CD4-positive, alpha-beta T cell treated with Interleukin-15 for 1 hour (primary cell): ENCODE measurements around the gene DCD.
"Not testable (repeated sequence)": the region's sequence is repeated elsewhere in the genome, so short reads cannot be mapped to it uniquely, and the experiment has no call there.

Experiments used
- DNase-seq: peaks from one replicate; pipeline ENCODE4 v3.0.0-alpha.2; 2020

Gene DCD

GRCh38 chr12:54650889-54651288, 2.7 kb upstream of the DCD start:
- no peak for DNase-seq

DNA sequence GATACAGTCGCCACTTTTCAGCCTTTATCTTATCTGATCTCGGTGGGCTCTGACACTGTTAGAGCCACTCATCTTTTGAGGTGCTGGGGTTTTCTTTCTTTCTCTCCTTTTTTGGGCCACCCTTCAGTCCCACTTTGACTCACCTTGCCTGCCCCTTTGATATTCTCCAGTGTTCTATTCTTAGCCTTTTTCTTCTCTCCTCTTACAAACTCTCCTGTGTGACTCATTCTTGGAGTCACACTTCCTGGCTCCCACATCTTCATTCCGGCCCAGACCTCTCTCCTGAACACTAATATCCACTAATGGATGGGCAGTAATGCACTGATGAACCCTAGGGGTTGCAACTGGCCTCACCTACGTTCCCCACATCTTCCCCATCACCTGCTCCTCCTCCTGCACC, 2.2 kb upstream of the DCD start:
- DNase-seq: no peak

GRCh38 chr12:54649825-54650224, 1.7 kb upstream of the DCD start:
- no peak for DNase-seq

DNA sequence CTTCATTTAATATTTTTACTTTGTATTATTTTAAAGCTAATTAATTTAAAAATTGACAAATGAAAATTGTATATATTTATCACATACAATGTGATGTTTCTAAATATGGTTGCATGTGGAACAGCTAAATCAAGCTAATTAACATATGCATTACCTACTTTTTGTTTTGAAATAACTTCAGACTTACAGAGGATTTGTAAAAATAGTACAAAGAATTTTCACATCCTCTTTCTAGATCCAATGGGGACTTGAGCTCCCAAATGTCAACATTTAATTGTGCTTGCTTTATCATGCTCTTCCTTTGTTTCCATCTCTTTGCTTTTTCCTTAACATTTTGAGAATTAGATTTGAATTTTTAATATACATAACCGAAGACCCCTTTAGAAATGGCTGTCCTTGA, 6.6 kb downstream of the DCD start:
- DNase-seq: no peak

DNA sequence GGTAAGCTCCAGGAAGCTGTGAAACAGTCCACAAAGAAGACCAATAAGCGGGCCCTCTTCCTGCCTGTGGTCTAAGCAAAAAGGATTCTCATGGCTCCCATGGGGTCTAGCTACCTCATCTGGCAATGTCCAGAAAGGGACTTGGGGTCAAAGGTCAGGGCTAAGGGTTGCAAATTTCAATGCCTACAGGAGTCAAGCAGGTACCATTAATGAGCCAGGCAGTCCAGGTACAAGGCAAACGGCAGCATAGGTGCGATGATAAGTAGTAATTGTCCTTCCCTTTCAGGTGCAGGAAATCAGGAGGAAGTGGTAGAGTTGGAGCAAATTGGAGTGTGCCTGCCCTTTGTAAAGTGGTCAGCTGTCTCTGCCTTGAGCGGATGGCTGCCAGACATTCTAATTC, 7.1 kb downstream of the DCD start:
- DNase-seq: no peak

DNA sequence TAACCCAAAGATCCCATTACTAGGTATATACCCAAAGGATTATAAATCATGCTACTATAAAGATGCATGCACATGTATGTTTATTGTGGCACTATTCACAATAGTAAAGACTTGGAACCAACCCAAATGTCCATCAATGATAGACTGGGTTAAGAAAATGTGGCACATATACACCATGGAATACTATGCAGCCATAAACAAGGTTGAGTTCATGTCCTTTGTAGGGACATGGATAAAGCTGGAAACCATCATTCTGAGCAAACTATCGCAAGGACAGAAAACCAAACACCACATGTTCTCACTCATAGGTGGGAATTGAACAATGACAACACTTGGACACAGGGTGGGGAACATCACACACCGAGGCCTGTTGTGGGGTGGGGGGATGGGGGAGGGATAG, 9.1 kb downstream of the DCD start:
- DNase-seq: not testable (repeated sequence)

GRCh38 chr12:54634795-54635194, 13.4 kb downstream of the DCD start, which contains the start of gene LACRT:
Gene LACRT, minus strand, starts transcription at chr12:54634895. Its CDS starts 54 bp downstream, at chr12:54634841.
- no peak for DNase-seq

DNA sequence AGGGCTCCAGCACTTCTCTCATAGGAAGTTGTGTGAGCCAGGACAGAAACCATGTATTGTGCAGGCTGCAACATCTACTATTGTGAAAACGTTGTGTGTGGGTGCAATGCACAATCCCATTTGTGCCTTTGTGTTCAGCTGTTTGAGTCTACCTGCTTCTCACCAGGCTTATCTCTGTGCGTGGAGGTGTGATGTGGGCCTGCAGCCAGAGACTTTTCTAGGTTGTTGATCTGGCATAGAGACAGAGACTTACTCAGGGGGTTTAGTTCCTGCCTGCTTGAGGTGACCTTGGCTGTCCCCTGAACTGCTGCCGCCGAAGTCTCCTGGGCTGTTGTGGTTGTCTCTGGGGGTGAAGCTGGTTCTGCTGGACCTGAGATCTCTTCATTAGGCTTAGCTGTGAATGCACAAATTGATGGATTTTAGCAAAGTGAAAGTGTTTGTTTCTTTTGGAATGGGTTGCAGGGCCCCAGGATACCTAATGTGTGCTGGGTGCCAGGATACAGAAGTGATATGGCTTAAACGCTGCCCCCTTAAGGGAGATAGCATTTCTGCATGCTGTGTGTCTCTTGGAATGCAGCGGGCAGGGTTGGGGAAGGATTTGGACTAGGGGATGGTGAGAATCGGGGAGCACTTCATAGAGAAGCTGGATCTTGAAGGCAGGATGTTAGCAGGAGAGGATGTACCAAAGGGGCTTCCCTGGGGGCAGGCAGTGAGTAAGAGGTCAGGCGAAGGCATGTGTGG, 16.0 kb downstream of the DCD start:
- DNase-seq: no peak

DNA sequence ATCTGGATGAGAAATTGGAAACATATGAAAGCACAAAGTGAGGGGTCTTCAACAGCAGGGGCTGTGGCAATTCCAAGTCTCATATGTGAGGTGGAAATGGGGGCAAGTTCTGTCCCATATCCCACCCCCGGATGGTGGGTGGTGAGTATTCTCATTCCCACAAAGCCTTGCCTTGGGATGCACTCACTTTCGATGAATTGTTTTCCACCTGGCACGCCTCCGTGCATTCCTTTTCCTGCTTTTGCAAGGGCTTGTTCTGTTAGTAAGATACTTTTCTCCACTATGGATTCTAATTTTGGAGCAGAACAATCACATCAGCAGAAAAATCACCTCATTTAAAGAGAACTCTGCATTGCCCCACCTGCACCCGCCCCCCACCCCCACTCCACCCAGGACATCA, 16.6 kb downstream of the DCD start:
- DNase-seq: no peak

- DNase-seq: no peak
Measured at GRCh38 chr12:54629925-54630324, 18.2 kb downstream of the DCD start.

GRCh38 chr12:54628186-54628846, 19.8 kb downstream of the DCD start:
- no peak for DNase-seq

DNA sequence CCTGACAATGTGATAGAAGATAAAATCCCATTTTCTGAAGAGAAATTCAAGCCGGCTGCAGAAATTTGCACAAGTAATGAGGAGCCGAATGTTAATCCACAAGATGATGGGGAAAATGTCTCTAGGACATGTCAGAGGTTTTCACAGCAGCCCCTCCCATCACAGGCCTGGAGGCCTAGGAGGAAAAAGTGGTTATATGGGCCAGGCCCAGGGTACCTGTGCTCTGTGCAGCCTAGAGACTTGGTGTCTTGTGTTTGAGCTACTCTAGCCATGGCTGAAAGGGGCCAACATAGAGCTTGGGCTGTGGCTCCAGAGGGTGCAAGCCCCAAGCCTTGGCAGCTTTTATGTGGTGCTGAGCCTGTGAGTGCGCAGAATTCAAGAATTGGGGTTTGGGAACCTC, 20.9 kb downstream of the DCD start:
- no peak for DNase-seq

DNA sequence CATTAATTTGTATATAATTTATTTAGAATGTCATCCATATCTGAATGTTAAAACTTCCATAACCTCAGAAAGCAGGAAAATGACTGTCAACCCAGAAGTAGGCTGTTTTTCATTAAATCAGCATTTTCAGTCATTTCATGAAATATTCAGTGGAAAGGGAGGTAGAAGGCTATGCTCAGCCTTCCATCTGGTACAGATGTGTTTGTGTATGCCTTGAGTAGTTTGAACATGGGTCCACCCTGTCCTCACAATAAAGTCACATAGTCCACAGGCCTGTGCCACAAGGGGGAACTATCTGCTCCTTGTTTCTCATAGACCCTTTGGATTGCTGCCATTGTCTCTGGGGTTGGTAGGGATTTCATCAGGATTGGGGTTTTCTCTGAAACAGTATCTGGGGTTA, 22.6 kb downstream of the DCD start:
- DNase-seq: no peak

DNA sequence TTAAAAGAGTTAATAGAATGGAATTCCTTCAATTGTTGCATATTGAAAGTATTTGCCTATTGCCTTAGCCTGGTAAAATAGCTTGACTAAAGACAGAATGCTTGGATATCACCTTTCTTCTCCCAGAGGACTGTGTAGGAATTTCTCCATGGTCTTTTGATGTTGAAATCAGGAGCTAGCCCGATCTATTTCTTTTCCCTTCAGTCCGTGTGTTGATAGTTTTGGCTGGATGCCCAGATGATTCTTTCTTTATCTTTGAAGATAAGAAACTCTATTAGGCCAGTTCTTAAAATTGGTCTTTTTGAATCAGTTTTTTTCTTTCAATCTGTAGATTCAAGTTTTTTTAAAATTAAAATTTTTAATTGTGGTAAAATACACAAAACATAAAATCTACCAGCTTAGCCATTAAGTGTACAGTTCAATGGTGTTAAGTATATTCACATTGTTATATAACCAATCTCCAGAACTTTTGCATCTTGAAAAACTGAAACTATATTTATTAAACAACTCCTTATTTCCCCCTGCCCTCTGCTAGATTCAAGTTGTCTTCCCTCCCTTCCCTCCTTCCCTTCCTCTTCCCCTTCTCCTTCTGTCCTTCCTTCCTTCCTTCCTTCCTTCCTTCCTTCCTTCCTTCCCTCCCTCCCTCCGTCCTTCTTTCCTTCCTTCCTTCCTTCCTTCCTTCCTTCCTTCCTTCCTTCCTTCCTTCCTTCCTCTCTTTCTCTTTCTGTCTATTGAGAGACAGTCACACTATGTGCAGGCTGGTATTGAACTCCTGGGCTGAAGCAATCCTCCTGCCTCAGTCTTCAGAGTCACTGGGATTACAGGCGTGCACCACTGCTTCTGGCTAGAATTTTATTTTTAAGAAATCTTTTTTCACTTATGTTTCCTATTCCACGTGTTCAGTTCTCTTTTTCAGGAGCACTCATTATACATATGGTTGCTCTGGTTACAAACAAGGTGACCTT, 23.6 kb downstream of the DCD start:
- DNase-seq: no peak

DNA sequence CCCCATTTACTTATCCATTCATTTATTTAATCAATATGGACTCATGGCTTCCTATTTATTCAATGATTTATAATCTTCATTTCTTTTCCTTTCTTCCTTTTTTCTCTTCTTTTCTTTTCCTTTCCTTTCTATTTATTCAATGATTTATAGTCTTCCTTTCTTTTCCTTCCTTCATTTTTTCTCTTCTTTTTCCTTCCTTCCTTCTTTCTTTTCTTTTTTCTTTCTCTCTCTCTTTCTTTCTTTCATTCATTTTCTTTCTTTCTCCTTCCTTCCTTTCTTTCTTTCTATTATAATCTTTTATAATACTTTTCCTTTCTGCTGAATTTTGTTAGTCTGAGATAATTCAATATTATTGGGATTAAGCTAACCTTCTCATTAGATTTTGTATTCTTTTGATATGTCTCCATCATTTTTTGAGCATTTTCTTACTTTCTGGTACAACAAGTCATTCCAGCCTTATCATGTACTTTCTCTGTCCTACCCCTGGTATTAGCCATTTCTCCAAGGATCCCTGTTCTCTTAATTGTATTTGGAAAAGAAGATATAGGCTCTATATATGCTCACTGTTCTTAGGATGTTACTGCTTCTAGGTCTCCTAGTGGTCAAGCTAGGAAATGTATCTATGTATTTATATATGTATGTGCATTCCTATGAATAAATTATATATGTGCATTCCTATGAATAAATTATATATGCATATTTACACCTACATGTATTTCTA, 25.5 kb downstream of the DCD start:
- DNase-seq: no peak

DNA sequence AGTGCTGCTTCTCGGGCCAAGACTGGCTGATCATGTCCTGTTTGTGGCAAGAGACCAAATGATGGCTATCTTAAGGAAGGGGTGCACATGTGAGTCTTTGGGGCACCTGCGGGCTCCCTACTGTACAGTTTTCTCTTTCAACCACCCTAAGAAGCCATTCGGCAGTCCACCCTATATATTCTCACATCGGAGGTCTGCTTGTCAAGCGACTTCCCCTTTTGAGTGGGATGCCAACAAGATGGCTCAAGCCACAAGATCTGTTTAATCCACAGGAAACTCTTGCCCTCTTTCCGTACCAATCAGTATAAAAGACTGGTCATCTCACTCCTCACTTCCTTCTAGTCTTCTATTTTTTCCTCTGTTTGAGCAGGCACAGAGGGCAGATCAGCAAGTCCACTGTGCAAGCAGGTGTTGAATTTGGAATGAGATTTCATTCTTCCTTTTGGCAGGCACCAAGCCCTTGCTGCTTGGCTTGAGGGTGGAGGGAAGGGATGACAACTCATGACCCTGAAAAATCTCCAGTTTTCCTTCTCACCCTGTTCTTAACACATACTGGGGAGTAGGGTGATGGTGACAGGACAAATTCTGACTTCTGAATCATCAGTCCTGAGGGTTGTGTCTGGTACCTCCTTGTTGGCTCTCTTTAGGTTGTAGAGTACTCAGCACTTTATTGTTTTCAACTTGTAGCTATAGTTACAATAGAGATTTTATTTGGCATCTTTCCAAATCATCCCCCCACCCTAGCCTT, 31.1 kb downstream of the DCD start:
- DNase-seq: no peak

DNA sequence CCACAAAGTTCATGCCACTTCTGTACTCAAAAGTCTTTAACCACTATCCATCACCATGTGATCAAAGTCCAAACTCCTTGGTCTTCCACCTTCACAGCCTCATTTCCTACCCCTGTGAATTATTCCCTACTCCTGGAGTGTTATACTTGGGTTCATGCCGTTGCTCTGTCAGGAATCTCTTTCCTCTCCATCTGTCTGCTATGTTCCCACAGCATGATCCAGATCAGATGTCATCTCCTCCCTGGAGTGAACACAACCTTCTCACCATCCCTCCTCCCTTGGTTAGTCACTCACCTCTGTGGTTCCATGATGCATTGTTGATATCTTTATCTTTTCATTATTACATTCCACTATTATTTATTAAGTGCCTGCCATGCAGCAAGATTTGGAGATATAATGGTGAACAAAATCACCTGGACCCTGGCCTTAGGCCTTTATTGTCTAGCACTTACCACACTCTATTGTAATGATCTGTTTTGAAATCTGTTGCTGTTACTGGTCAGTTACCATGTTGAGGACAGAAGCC, 35.9 kb downstream of the DCD start:
- DNase-seq: no peak

GRCh38 chr12:54611715-54612149, 36.4 kb downstream of the DCD start:
- DNase-seq: no peak

GRCh38 chr12:54608769-54609168, 39.4 kb downstream of the DCD start:
- no peak for DNase-seq

DNA sequence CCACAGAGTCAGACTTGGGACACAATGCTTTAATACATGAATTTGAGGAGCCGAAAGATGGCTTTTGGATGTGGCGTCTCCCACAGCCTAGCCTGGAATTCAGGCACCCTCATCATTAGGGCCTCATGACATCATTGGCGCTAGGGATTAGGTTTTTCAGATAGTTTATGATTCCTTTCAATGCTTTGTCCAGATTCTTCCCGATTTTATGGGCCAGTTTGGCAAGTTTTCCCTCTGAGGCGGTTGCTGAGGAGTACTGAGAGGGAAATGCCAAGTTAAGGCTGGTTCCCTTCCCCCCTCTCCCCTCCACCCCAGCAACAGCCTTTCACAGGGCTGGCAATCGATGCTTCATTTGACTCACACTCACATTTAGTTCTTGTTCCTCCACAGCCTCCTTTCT, 40.0 kb downstream of the DCD start:
- DNase-seq: no peak

DNA sequence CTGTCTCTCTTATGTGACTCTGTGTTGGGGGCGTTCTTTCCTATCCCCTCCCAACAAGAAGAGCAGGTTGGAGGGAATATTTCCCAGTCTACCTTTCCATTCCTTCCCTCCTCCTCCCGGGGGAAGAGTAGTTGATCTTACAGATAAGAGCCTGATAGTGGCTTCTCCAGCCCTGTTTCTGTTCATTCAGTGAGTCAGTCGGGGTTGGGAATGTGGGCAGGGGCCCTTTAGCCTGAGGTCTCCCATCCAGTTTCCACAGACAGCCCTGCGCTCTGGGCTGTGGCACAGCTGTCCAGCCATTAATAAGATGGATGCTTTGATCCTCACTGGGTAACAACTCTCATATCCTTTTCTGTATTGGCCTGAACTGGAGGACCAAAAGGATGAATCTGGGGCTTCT, 41.6 kb downstream of the DCD start:
- DNase-seq: no peak
